ENCODE results near the gene RBCK1. TPM values are rescaled to one million over a fixed set of nuclear protein-coding genes. Genes with fewer than 3 reads are reported as not detected.

The RBCK1 gene
- total and polyA plus RNA-seq, 2 of the 4 experiments (the other 2 are of a cell fraction): 29.9 to 84.2 TPM

DNA sequence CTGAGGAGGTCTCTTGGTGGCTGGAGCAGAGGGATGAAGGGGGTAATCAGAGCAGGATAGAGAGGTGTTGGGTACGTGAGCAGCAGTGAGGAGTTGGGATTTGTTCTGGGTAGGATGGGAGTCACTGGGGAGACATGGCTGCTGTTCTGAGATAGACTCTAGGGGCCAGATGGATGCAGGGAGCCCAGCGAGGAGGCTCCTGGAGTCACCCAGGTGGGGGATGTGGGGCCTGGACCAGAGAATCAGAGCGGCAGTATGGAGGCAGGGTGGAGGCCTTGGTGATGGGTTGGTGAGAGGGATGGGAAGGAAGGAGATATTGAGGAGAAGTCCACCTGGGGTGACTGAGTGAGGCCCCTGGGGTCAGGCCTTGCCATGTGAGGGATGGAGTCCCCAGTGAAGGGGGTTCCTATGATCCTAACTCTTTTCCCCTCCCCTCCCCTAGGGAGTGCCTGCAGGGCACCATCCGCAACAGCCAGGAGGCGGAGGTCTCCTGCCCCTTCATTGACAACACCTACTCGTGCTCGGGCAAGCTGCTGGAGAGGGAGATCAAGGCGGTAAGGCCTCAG lies 13.7 kb downstream of the RBCK1 start (continued):
- TF ChIP-seq, protein P1, sequence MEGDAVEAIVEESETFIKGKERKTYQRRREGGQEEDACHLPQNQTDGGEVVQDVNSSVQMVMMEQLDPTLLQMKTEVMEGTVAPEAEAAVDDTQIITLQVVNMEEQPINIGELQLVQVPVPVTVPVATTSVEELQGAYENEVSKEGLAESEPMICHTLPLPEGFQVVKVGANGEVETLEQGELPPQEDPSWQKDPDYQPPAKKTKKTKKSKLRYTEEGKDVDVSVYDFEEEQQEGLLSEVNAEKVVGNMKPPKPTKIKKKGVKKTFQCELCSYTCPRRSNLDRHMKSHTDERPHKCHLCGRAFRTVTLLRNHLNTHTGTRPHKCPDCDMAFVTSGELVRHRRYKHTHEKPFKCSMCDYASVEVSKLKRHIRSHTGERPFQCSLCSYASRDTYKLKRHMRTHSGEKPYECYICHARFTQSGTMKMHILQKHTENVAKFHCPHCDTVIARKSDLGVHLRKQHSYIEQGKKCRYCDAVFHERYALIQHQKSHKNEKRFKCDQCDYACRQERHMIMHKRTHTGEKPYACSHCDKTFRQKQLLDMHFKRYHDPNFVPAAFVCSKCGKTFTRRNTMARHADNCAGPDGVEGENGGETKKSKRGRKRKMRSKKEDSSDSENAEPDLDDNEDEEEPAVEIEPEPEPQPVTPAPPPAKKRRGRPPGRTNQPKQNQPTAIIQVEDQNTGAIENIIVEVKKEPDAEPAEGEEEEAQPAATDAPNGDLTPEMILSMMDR (conservative IDR thresholded peaks at IDR 0.05; ENCODE audit: low read depth, low read length): no peak
- TF ChIP-seq NFE2L2 (IDR thresholded peaks at IDR 0.05; ENCODE audit: low read depth, low read length): no peak
- TF ChIP-seq CHD1 (IDR thresholded peaks at IDR 0.05; ENCODE audit: low read depth, low read length): no peak

DNA sequence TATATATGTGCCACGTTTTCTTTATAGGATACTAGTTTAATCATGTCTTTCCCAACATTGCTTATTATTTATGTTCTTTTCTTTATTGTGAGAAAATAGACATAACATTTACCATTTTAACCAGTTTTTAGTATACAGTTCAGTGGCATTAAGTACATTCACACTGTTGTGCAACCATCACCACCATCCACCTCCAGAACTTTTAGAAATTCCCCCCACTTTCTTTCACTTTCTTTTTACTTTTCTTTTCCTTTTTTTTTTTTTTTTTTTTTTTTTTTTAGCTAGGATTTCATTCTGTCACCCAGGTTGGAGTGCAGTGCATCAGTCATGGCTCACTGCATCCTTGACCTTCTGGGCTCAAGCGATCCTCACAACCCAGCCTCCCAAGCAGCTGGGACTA lies 18.5 kb downstream of the RBCK1 start:
- no peak overlapping the region for H2BK5ac ChIP-seq (ENCODE audit: low read depth, low read length, poor library complexity, severe bottlenecking)
- H3K4me1 ChIP-seq (ENCODE audit: control insufficient read depth, insufficient read depth, low read length): no peaks in the 10 kb centered on the region
- H4K5ac ChIP-seq (ENCODE audit: low read depth, low read length): no peak overlapping the region
- no peaks in the 10 kb centered on the region for H3K27me3 ChIP-seq (ENCODE audit: control insufficient read depth, insufficient read depth, low read length)
- in situ Hi-C loops (cut with MboI; ENCODE audit: low sequenced_read_pairs) (no loop called here), intact Hi-C loops (cut with micrococcal nuclease) (loop anchor here (2.0 kb wide), 1 partner anchor 18 kb away; no protein-coding TSS in a partner anchor), dilution Hi-C loops (cut with HindIII; ENCODE audit: low sequenced_read_pairs, unreplicated experiment) (no loop called here)
- H2BK20ac ChIP-seq (ENCODE audit: low read depth, low read length): no peak overlapping the region
- H3K23ac ChIP-seq (ENCODE audit: low read depth, low read length): no peak overlapping the region
- H3K9me1 ChIP-seq (ENCODE audit: insufficient read depth, low read length): no peaks in the 10 kb centered on the region; the same call in none of the 2 replicates
- H3K79me1 ChIP-seq (ENCODE audit: low read depth in 1 of 2, low read length in 2 of 2): peaks cover 0 to 26% of the 10 kb centered on the region in 2 experiments; a peak in 3 of 4 replicates
- H4K8ac ChIP-seq (ENCODE audit: low read depth in 2 of 2, low read length in 2 of 2): no peak overlapping the region
- DNase-seq (no peak), ATAC-seq (ENCODE audit: low read depth) (no peak)
- H2BK120ac ChIP-seq (ENCODE audit: low read depth, low read length): no peak overlapping the region
- TF ChIP-seq RCOR1 (IDR thresholded peaks at IDR 0.05; ENCODE audit: insufficient replicate concordance, low read length) (no peak), CEBPB (IDR thresholded peaks at IDR 0.05; ENCODE audit: low read depth, low read length) (0 out of 2 replicates have a peak, but pooled peaks have one; percentile 37), MXI1 (IDR thresholded peaks at IDR 0.05; ENCODE audit: borderline replicate concordance, low read depth, low read length) (no peak), FOS (IDR thresholded peaks at IDR 0.05; ENCODE audit: low read depth, low read length) (no peak)
- H2AFZ ChIP-seq (replicated peaks; ENCODE audit: low read length, poor library complexity): no peak overlapping the region
- H2BK15ac ChIP-seq (ENCODE audit: low read depth, low read length): no peak overlapping the region
- no peak overlapping the region for H2AK9ac ChIP-seq (replicated peaks; ENCODE audit: low read depth, low read length, poor library complexity)
- ChIA-PET CTCF (no interaction called here), POLR2A (ENCODE audit: unreplicated experiment) (interaction anchor here (0.6 kb wide), 1 partner anchor 71 kb away, joined by 7 read pairs; no protein-coding TSS in a partner anchor)
- no peak overlapping the region for H4K91ac ChIP-seq (ENCODE audit: insufficient read depth, low read depth, low read length)
- H3K9ac ChIP-seq (ENCODE audit: low read depth, low read length): no peak overlapping the region
- H2AK5ac ChIP-seq (ENCODE audit: low read depth, low read length): no peak overlapping the region
- H3K14ac ChIP-seq (replicated peaks; ENCODE audit: low read depth, low read length): no peak overlapping the region
- no peak overlapping the region for H3K56ac ChIP-seq (ENCODE audit: extremely low read depth, insufficient read depth, low read length)
- H4K20me1 ChIP-seq (ENCODE audit: insufficient read depth, low read length): peaks cover 10% of the 10 kb centered on the region; the same call in 1 of the 2 replicates
- no peak overlapping the region for H3K27ac ChIP-seq (ENCODE audit: insufficient read depth, low read length)
- no peak overlapping the region for H3K4me3 ChIP-seq (ENCODE audit: insufficient read depth, low read depth, low read length)
- H3K4me2 ChIP-seq (ENCODE audit: low read depth, low read length): no peak overlapping the region
- no peaks in the 10 kb centered on the region for H3K9me3 ChIP-seq (ENCODE audit: control insufficient read depth, insufficient read depth, low read length)
- H3K4ac ChIP-seq (ENCODE audit: low read depth, low read length): no peak overlapping the region
- no CpG with 5 or more reads among the region's 2 CpGs for WGBS, 2 experiments (ENCODE audit: extremely low coverage in 2 of 2, insufficient read length in 1 of 2)
- no TSS peak for BruUV-seq (replicated peaks)
- no peak overlapping the region for H3K18ac ChIP-seq (ENCODE audit: low read depth, low read length)
- H3K36me3 ChIP-seq (ENCODE audit: control insufficient read depth, insufficient read depth, low read length): peaks cover 58% of the 10 kb centered on the region

Measured in IMR-90 (cell line).